ENCODE data around the gene SUSD6.

SUSD6 gene

DNA sequence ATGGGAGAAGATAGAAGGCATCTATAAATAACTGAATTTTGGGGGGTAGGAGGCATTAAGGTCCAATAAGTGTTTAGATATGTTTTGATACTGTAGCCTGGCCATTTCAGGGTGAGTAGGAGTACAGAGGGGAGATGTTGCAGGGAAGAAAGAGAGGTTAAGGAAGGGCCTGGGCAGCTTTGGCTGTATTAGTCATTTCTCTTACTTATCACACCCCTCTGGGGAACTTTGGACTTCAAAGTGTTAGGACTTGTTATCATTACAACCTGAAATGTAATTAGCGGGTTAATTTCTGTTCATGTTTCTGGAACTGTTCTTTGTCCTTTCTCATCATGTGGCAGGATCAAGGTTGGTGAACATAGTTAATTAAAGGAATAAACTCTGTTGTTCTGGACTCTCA, 40.3 kb downstream of the SUSD6 start:
- H3K4me1 ChIP-seq (ENCODE audit: control insufficient read depth, insufficient read depth, low read length, unreplicated experiment): peaks cover 57% of the 10 kb centered on the region
- H3K27ac ChIP-seq (ENCODE audit: low read depth, low read length): no peak overlapping the region
- no peaks in the 10 kb centered on the region for H3K36me3 ChIP-seq (ENCODE audit: insufficient read depth, low read length)
- no peak overlapping the region for H2AFZ ChIP-seq (ENCODE audit: low read length, unreplicated experiment)
- no peak overlapping the region for H3K4me3 ChIP-seq (ENCODE audit: low read depth, low read length)
- peaks cover 53% of the 10 kb centered on the region for H3K79me2 ChIP-seq (ENCODE audit: control insufficient read depth, insufficient read depth, low read length, unreplicated experiment)
- H3K27me3 ChIP-seq (ENCODE audit: insufficient read depth, low read length): no peaks in the 10 kb centered on the region

DNA sequence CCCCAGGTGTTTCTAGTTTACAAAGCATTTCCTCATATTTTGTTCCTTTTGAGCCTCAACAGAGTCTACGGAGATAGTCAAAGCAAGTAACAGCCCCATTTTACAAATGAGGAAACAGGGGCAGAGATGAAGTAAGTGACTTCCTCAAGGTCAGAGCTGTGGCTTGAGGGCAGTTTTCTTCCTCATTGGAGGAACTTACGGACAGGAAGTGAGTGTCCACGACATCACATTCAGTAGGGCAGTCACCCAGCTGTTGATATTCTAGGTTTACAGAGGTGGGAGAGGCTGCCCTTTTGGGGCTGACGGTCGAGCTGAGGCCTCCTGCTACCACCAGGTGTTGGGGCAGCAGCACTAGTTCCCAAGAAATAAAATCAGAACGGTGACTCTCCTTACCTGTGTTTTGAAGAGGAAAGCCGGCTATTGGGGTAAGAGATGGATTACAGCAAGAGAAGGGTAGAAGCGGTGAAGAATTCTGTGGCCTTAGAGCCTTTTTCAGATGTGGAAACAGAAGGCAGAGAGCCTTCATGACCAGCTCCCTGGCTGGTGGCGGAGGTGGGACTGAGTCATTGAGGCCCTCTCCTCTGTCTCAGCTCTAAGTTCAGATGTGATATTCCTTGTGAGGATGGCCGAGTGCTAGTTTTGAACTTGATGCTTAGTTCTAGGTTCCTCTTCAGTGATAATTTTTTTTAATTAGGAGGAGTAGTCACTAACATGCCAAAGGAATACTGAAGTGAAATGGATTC, 41.7 kb downstream of the SUSD6 start:
- Histone ChIP-seq H3K27ac (ENCODE audit: low read depth, low read length) (no peak overlapping the region), H3K4me3 (ENCODE audit: low read depth, low read length) (no peak overlapping the region), H3K79me2 (ENCODE audit: control insufficient read depth, insufficient read depth, low read length, unreplicated experiment) (peaks cover 42% of the 10 kb centered on the region), H3K27me3 (ENCODE audit: insufficient read depth, low read length) (no peaks in the 10 kb centered on the region), H2AFZ (ENCODE audit: low read length, unreplicated experiment) (no peak overlapping the region), H3K4me1 (ENCODE audit: control insufficient read depth, insufficient read depth, low read length, unreplicated experiment) (peaks cover 44% of the 10 kb centered on the region), H3K36me3 (ENCODE audit: insufficient read depth, low read length) (no peaks in the 10 kb centered on the region)

DNA sequence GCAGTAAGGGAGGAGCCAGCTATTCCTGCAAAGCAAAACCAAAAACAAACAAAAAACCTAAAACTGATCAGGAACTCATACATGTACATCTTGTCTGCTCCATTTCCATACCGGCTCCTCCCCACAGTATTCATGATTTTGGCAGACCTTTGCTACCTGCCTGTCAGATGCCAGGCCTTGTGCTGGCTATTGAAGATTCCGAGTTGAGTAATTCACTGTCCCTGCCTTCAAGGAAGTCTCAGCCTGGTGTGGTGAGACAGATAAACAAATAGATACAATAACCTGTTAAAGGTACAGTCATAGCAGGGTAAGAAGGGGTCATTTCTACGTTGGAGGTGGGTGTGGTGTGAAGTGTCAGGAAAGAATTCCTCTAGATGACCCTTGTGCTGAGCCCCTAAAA, 42.7 kb downstream of the SUSD6 start:
- Histone ChIP-seq H2AFZ (ENCODE audit: low read length, unreplicated experiment) (no peak overlapping the region), H3K4me1 (ENCODE audit: control insufficient read depth, insufficient read depth, low read length, unreplicated experiment) (peaks cover 34% of the 10 kb centered on the region), H3K27ac (ENCODE audit: low read depth, low read length) (no peak overlapping the region), H3K4me3 (ENCODE audit: low read depth, low read length) (no peak overlapping the region), H3K79me2 (ENCODE audit: control insufficient read depth, insufficient read depth, low read length, unreplicated experiment) (peaks cover 35% of the 10 kb centered on the region), H3K36me3 (ENCODE audit: insufficient read depth, low read length) (no peaks in the 10 kb centered on the region), H3K27me3 (ENCODE audit: insufficient read depth, low read length) (no peaks in the 10 kb centered on the region)

GRCh38 chr14:69657950-69658355, 46.6 kb downstream of the SUSD6 start:
- Histone ChIP-seq H3K79me2 (ENCODE audit: control insufficient read depth, insufficient read depth, low read length, unreplicated experiment) (no peaks in the 10 kb centered on the region), H3K4me3 (ENCODE audit: low read depth, low read length) (no peak overlapping the region), H3K4me1 (ENCODE audit: control insufficient read depth, insufficient read depth, low read length, unreplicated experiment) (peaks cover 12% of the 10 kb centered on the region), H3K36me3 (ENCODE audit: insufficient read depth, low read length) (no peaks in the 10 kb centered on the region), H3K27ac (ENCODE audit: low read depth, low read length) (no peak overlapping the region), H3K27me3 (ENCODE audit: insufficient read depth, low read length) (no peaks in the 10 kb centered on the region), H2AFZ (ENCODE audit: low read length, unreplicated experiment) (no peak overlapping the region)

- Histone ChIP-seq H3K4me3 (ENCODE audit: low read depth, low read length) (no peak overlapping the region), H3K27me3 (ENCODE audit: insufficient read depth, low read length) (no peaks in the 10 kb centered on the region), H3K79me2 (ENCODE audit: control insufficient read depth, insufficient read depth, low read length, unreplicated experiment) (no peaks in the 10 kb centered on the region), H3K36me3 (ENCODE audit: insufficient read depth, low read length) (no peaks in the 10 kb centered on the region), H2AFZ (ENCODE audit: low read length, unreplicated experiment) (no peak overlapping the region), H3K27ac (ENCODE audit: low read depth, low read length) (no peak overlapping the region), H3K4me1 (ENCODE audit: control insufficient read depth, insufficient read depth, low read length, unreplicated experiment) (peaks cover 14% of the 10 kb centered on the region)
Measured at GRCh38 chr14:69658664-69659261, 47.4 kb downstream of the SUSD6 start.

DNA sequence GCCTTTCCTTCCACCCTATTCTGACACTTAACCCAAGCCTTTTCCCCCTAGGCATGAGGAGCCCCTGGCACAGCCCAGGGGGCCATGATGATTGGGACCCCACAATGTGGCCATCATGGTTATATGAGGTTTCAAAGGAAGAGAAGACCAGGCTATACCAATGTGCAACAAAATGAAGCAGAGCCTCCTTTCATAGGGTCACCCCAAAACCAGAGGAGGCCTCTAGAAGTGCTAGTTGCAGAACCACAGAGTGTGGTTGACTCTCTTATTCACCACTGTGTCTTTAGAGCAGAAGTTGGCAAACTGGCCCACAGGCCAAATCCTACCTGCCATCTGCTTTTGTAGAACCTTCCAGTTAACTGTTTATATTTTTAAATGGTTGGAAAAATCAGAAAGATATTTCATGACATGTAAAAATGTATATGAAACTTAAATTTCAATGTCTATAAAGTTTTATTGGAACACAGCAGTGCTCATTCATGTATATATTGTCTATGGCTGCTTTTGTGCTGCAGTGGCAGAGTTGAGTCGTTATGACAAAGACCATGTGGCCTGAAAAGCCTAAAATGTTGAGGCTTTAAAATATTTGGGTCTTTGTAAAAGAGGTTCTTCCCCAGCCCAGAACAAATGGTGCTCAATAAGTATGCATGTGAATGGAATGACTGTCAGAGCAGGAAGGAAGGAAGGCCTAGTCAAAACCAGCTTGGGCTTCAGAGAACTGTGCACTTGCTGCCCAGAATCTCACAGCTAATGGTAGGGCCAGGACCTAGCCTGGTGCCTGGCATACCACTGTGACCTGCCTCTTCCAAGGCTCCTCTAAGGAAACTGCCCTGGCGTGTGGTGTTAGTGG, 49.2 kb downstream of the SUSD6 start:
- no peaks in the 10 kb centered on the region for H3K27me3 ChIP-seq (ENCODE audit: insufficient read depth, low read length)
- peaks cover 15% of the 10 kb centered on the region for H3K4me1 ChIP-seq (ENCODE audit: control insufficient read depth, insufficient read depth, low read length, unreplicated experiment)
- H3K79me2 ChIP-seq (ENCODE audit: control insufficient read depth, insufficient read depth, low read length, unreplicated experiment): no peaks in the 10 kb centered on the region
- no peak overlapping the region for H3K4me3 ChIP-seq (ENCODE audit: low read depth, low read length)
- H3K36me3 ChIP-seq (ENCODE audit: insufficient read depth, low read length): no peaks in the 10 kb centered on the region
- H3K27ac ChIP-seq (ENCODE audit: low read depth, low read length): no peak overlapping the region
- no peak overlapping the region for H2AFZ ChIP-seq (ENCODE audit: low read length, unreplicated experiment)

DNA sequence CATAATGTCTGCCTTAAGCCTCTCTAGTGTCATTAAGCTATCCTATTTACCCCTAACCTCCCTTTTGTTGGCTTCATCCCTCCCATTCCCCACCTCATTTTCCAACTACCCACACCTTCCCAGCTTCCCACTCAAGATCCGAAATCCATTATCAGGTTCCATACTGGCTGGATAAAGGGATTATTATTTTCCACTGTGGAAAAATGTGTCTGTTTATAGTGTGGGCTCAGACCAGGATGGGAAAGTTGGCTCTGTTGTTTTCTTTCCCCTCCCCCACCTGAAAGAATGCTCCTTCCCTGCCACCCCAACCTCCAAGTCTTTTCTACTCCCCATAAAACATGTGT, 49.8 kb downstream of the SUSD6 start:
- Histone ChIP-seq H3K79me2 (ENCODE audit: control insufficient read depth, insufficient read depth, low read length, unreplicated experiment) (no peaks in the 10 kb centered on the region), H3K4me1 (ENCODE audit: control insufficient read depth, insufficient read depth, low read length, unreplicated experiment) (peaks cover 21% of the 10 kb centered on the region)

GRCh38 chr14:69662636-69663299, 51.4 kb downstream of the SUSD6 start:
- H3K79me2 ChIP-seq (ENCODE audit: control insufficient read depth, insufficient read depth, low read length, unreplicated experiment): peaks cover 2% of the 10 kb centered on the region
- no peaks in the 10 kb centered on the region for H3K36me3 ChIP-seq (ENCODE audit: insufficient read depth, low read length)
- H3K27me3 ChIP-seq (ENCODE audit: insufficient read depth, low read length): no peaks in the 10 kb centered on the region
- peaks cover 31% of the 10 kb centered on the region for H3K4me1 ChIP-seq (ENCODE audit: control insufficient read depth, insufficient read depth, low read length, unreplicated experiment)
- no peak overlapping the region for H3K4me3 ChIP-seq (ENCODE audit: low read depth, low read length)
- peak overlapping the region; percentile 22; the same call in 1 of the 2 replicates for H3K27ac ChIP-seq (ENCODE audit: low read depth, low read length)
- H2AFZ ChIP-seq (ENCODE audit: low read length, unreplicated experiment): no peak overlapping the region

More for the DNA sequence above, 49.8 kb downstream of the SUSD6 start:
- Histone ChIP-seq H3K4me3 (ENCODE audit: low read depth, low read length) (no peak overlapping the region), H3K36me3 (ENCODE audit: insufficient read depth, low read length) (no peaks in the 10 kb centered on the region), H3K27me3 (ENCODE audit: insufficient read depth, low read length) (no peaks in the 10 kb centered on the region), H2AFZ (ENCODE audit: low read length, unreplicated experiment) (no peak overlapping the region), H3K27ac (ENCODE audit: low read depth, low read length) (no peak overlapping the region)

DNA sequence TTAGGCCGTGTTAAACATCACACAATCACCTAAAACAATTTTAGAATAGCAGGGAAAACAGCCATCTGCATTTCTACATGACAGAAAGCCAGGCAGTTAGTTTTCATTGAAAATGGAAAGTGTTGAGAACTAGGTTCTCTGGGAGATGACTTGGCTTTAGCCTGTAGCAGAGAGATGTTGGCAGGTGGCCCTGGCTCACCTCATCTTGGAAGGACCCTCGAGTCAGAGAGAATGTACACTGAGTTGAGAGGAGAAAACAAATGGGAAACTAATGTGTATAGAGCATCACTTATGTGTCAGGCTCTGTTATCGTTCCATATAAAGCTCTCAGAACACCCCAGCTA, 51.9 kb downstream of the SUSD6 start:
- Histone ChIP-seq H3K27ac (ENCODE audit: low read depth, low read length) (peak overlapping the region; percentile 22; the same call in 1 of the 2 replicates), H3K36me3 (ENCODE audit: insufficient read depth, low read length) (no peaks in the 10 kb centered on the region), H3K27me3 (ENCODE audit: insufficient read depth, low read length) (no peaks in the 10 kb centered on the region), H3K4me1 (ENCODE audit: control insufficient read depth, insufficient read depth, low read length, unreplicated experiment) (peaks cover 31% of the 10 kb centered on the region), H3K4me3 (ENCODE audit: low read depth, low read length) (no peak overlapping the region), H2AFZ (ENCODE audit: low read length, unreplicated experiment) (no peak overlapping the region), H3K79me2 (ENCODE audit: control insufficient read depth, insufficient read depth, low read length, unreplicated experiment) (peaks cover 6% of the 10 kb centered on the region)

- Histone ChIP-seq H2AFZ (ENCODE audit: low read length, unreplicated experiment) (no peak overlapping the region), H3K36me3 (ENCODE audit: insufficient read depth, low read length) (no peaks in the 10 kb centered on the region), H3K79me2 (ENCODE audit: control insufficient read depth, insufficient read depth, low read length, unreplicated experiment) (peaks cover 6% of the 10 kb centered on the region), H3K4me3 (ENCODE audit: low read depth, low read length) (no peak overlapping the region), H3K27me3 (ENCODE audit: insufficient read depth, low read length) (no peaks in the 10 kb centered on the region), H3K27ac (ENCODE audit: low read depth, low read length) (no peak overlapping the region), H3K4me1 (ENCODE audit: control insufficient read depth, insufficient read depth, low read length, unreplicated experiment) (peaks cover 31% of the 10 kb centered on the region)
Measured at GRCh38 chr14:69664265-69664664, 52.9 kb downstream of the SUSD6 start.

All from ACC112 (cell line).